NCI-H2107 treated with DMSO at 0.1 percent for 48 hours (cell line): ENCODE data around the gene GDPD4.

Experiments
- DNase-seq: peaks from one replicate; lab custom pipeline; 2025; ENCODE audit not compliant: unreplicated experiment; lab: John Stamatoyannopoulos, UW

GDPD4 gene

GRCh38 chr11:77299528-77299993 lies 1.9 kb downstream of the GDPD4 start:
- DNase-seq, result no peak

DNA sequence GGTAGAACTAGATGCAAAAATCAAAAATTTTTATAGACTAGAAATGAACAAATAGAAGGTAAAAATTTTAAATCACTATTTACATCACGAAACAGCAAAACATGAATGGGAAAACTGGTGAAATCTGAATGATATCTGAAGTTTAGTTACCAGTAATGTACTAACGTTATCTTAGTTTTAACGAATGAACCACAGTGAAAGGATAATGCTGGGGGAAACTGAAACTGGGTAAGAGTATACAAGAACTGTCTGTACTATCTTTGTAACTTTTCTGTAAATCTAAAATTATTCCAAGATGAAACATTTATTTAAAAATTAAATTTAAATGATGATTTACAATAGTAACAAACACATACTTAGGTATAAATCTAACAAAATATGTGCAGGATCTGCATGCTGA lies 7.4 kb downstream of the GDPD4 start:
- no peak for DNase-seq

DNA sequence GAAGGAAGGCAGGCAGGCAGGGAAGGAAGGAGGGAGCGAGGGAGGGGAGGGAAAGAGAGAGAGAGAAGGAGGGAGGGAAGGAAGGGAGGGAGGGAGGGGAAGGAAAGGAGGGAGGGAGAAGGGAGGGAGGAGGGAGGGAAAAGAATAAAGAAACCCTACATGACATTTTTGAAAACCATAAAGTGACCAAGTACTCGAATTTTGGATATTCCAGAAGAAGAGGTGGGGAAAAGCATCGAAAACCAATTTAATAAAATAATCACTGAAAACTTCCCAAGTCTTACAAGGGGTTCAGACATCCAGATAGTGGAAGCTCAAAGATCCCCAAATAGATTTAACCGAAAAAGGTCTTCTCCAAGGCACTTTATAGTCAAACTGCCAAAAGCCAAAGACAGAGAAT lies 11.7 kb downstream of the GDPD4 start:
- DNase-seq, result no peak

DNA sequence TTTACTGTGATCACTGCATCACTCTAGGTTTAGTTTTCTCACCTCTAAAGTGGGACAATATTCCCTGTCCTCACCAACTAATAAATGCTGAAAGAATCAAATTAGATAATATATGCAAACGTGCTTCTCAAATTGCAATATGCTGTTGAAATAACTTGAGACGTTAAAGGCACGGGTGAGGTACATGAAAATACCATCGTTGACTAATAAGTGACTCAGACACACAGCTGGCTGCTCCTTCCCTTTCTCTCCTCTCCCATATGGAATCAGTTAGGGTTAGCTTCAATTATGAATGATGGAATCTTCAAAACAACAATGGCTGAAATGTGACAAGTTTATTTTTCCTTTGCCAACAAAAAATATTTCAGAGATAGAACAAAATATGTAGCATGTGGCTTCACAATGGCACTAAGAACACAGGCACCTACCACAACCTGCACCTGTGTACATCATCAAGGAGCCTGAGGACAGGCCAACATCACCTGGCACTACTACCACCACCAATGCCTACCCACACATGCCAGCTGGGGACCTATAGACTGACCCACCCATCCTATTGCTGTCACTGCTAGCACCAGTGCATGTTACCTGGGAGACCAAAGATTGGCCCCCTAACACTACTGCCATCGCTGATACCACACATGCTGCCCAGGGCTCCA lies 13.7 kb downstream of the GDPD4 start:
- DNase-seq, result no peak

DNA sequence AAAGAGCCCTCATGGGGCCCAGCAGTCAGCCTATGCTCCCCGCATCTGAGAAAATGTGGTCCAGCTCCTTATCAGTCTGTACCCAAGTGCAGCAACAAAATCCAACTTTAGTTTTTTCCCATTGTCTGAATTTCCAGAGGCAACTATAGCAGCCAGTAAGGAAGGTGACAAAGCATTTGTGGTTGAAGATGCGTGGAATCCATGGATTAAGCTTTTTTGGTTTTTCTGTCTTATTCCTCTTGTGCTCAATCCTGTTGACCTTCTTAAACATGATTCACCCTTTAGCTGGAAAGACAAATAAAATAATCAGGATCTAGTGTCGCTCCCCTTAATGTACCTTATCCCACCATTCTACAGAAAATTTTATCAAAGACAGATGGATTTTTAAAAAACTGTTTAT lies 14.3 kb downstream of the GDPD4 start:
- DNase-seq, result no peak

DNA sequence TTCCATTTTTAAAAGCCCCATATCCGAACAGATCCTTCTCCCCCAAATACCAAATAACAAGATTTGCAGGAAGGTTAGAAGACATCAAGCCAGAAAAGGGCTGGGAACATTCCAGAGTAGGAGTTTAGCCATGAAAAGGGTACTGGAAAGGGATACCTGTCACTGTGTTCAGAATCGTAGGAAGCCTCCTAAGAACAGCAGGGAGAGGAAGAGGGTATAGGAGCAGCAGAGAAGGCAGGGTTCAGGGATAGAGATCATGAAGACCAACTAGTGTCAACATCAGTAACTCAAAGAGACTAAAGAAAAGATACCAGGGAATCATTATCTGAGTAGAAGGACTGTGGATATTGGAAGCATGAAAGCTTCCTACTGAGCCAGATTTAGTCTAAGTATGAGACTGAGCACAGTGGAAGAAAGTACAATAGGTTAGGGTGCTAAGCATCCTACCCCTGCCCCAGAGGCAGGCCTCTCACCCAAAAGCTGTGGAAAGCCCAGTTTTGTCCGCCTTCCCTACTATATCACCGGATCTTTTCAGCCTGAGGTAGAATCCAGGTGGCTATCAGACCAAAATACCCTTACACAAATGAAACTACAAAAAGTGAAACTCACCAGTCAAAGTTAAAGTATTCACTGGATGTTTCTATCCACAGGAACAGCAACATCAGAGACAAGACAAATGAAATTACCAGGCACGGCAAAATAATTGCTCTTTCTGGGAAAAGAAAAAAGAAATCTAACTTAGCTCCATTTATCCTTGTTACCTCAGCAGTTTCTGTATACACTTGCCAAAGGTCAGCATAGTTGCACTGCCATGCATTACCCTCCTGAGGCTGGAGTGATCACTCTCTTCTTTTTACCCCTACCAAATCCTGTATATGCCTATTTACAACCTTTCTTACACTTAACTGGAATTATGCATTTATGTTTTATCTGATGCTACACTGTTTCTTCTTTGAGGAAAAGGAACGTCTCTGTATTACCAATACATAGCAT lies 16.7 kb downstream of the GDPD4 start:
- DNase-seq, result no peak

- no peak for DNase-seq
These were observed 18.4 kb downstream of the GDPD4 start for GRCh38 chr11:77283101-77283500.

DNA sequence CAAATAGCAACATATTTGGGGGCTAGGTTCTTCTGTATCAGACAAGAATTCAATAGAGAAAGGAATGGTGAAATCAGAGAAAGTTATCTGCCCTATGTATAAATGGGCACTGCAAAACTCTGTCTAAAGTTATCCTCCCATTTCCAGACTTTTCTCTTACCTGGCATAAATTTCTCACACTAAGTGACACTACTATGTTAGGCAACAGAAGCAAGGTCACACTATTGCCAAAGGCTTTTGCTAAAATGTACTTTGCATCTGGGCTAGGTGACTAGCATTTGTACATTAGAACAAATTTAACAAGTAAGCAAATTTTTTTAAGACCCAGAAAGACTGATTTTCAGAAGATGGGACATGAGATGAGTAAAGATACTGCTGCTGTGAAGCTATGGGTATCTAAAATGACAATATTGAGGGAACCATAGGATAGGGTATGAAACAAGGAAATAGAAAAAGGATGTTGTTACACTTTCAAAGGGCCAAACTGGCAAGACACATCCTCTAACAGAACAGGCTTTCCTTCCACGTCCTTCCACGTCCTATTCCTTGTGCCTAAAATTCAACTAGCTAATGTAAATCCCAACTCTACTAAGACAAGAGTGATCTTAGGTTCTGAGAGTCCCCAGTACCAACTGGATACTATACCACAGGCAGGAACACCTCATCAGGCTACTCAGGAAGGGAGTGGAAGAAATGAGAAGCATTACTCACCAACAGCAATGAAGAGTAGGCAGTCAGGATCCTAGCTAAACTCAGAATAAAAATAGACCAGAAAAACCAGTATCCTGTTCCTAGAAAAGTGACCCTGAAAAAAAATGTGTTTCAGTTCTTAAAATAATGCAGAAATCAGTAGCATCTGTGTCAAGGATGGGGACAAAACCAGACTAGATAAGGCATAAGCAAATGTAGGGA lies 22.6 kb downstream of the GDPD4 start:
- DNase-seq, result no peak

GRCh38 chr11:77276271-77276670 lies 25.2 kb downstream of the GDPD4 start:
- no peak for DNase-seq

- no peak for DNase-seq
These were observed 30.6 kb downstream of the GDPD4 start for GRCh38 chr11:77270921-77271320.

DNA sequence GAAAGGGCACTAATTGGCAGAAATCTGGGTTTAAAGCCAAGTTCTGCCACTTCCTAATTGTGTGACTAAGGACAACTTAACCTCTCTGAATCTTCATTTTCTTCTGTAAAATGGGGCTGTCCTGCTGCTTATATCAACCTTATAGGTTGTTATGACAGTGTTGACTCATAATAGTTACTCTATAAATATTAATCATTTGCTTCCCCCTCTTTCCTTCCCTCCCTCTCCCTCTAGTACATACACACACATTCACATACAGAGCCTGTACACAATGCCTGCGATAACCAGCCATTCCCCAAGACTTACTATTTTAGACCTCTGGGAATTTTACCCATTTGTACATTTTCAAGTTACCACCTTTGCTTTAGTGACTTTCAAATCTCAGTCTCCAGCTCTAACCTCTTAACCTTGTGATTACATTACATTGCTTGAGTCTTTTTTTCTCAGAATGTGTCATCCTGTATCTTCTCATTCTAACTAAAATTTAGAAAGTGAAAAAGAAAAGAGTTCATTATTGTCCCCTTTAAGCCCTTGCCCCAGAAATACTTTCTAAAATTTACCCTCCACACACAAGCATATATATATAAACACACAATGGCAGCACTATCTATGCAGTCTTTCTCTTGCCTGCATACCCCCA lies 31.9 kb downstream of the GDPD4 start:
- no peak for DNase-seq

DNA sequence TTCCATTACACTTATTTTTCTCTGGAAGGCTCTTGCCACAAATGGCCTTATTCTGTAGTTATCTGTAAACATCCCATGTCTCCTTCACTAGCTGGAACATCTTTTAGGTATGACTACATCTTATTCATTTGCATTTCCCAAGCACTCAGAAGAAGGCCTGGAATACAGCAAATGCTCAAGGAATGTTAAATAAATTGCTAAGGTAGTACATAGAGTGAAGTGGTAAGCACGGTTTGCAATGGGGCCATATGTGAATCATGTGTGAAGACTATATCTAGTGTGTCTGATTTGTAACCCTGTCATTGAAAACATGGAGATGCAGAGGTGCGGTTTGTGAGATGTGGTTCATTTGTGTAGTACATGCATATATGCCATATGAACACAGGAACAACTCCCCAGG lies 33.5 kb downstream of the GDPD4 start:
- no peak for DNase-seq

GRCh38 chr11:77266766-77267165 lies 34.7 kb downstream of the GDPD4 start:
- DNase-seq, result no peak

GRCh38 chr11:77262803-77263202 lies 38.7 kb downstream of the GDPD4 start:
- DNase-seq, result no peak

- no peak for DNase-seq
These were observed 41.8 kb downstream of the GDPD4 start for GRCh38 chr11:77259641-77260040.

DNA sequence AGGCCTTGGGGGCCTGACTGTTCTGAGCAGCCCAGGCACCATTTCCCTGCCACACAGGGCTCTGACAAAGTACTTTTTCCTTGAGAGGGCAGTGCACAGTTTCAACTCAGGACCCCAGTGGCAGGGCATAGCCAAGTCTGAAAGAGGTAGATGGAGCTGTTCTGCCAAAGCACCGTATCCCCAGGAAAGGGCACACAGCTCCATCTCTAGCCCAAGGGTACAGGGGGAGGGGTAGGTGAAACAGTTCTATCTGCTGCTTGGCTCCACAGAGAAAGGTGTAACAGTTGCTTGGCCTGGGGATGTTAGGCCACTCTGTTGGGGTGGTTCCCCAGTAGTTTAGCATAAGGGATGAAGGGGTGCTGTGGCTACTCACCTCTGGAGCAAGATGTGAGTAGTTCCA lies 47.8 kb downstream of the GDPD4 start:
- no peak for DNase-seq

DNA sequence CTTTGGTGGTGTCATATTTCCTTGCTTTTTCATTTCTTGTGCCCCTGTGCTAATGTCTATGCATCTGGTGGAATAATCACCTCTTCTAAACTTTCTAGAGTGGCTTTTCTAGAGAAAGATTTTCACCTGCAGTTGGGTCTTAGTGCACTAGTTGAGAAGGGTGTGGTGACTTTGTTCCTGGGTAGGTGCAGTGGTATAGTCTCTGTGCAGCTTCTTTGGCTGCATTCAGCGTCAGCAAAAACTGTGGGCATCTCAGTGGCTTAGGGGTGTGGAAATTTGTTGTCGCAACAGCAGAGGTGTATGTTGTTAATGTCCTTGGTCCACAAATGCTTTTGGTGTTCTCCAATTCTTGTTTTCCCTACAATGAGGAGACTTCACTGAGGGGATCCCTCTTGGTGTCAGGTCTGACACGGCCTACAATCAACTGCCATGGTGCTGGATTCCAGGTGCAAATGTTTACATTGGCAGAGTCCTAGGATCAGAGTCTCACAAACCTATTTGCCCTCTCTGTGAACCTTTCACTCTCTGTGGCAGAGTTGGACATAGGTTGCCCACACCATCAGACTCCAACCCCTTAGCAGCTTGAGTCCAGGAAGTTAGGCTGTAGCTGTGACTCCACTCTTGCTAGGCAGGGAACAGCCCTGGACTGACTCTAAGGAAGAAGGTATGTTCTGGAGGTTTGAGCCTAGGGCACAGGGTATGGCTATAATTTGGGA lies 48.8 kb downstream of the GDPD4 start:
- DNase-seq, result no peak

GRCh38 chr11:77250881-77251640 lies 50.4 kb downstream of the GDPD4 start:
- DNase-seq, result no peak

- DNase-seq, result no peak
These were observed 52.1 kb downstream of the GDPD4 start for GRCh38 chr11:77249427-77249826.
